ENCODE measurements around the gene BMP2.

Gene BMP2

DNA sequence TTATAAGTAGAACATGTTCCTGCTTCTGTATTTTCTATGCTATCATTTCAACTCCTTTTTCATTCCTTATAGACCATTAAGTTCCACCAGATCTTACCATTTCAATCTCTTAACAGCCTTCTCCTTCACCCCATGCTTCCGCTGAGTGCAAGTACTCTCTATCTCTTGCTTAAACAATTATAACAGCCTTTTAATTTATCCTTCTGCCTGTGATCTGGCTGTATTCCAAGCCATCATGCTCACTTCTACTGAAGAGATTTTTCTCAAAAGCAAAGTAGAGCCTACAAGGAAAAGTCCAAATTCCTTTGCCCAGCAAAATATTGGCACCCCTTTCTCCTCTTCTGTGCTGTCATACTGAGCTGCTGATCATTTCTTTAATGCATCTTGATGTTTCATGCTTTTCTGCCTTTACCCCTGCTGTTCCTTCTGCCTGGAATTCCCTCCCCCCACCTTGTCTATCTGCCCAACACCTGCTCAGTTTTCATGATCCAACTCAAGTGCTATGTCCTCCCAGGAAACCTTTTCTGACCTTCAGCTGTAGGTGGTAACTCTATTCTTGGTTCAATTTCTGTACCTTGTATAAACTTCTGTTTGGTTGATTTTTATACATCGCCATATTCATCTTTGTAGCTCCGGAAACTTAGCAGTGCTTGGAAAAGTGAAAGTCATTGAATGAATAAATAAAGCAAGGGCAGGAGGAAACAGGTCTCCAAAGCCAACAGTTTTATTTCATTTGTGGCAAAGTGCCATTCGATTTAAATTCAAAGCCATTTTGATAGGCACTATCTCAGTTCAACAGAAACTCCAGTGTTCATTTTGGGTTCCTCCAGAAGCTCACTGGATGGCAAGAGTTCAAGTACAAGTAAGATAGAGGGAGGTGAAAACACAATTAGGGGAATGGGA is 10.5 kb upstream of the BMP2 start:
- DNase-seq = no peak
- Histone ChIP-seq H3K4me3 (ENCODE audit: low read depth, low read length) (no peak overlapping the region), H3K27ac (no peak overlapping the region)

GRCh38 chr20:6764619-6765018 is 2.9 kb upstream of the BMP2 start:
- H3K36me3 ChIP-seq = no peaks in the 10 kb centered on the region
- H3K27ac ChIP-seq = no peak overlapping the region
- no peaks in the 10 kb centered on the region for H3K9me3 ChIP-seq (ENCODE audit: severe bottlenecking)
- peaks cover 57% of the 10 kb centered on the region for H3K27me3 ChIP-seq (ENCODE audit: insufficient read depth, low read depth, severe bottlenecking)
- H3K4me3 ChIP-seq (ENCODE audit: low read depth, low read length) = no peak overlapping the region
- no peak for TF ChIP-seq CTCF (IDR thresholded peaks at IDR 0.05; ENCODE audit: low read depth, low read length)
- DNase-seq = no peak

More for the DNA sequence above, 10.5 kb upstream of the BMP2 start:
- Histone ChIP-seq H3K36me3 (no peaks in the 10 kb centered on the region), H3K27me3 (ENCODE audit: insufficient read depth, low read depth, severe bottlenecking) (peaks cover 22% of the 10 kb centered on the region), H3K9me3 (ENCODE audit: severe bottlenecking) (no peaks in the 10 kb centered on the region)
- TF ChIP-seq CTCF (IDR thresholded peaks at IDR 0.05; ENCODE audit: low read depth, low read length) = no peak

DNA sequence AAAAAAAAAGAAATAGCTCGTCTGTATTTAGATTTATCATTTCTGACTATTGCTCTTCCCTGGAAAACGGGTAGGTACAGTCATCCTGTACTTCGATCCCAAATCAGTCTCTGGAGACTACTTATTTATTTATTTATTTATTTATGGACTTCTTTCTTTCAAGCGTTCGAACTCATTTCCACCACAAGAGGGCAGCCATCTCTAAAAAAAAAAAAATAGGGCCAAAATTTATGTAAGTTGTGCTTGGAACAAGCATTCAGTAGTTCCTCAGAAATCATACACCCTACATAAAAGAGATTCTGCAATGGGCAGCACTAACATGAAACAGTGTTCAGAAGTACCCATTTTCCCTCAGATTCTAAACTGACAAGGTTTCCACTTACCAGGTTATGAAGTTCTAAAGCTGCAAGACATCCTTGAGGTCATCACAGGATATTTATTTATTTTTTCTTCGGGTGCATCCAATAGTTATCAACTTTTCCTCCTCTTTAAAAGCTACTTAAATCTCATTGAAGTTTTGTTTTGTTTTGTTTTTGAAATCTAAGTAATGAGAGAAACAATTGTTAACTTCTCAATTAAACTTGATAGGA is 1.9 kb upstream of the BMP2 start:
- no peak for TF ChIP-seq CTCF (IDR thresholded peaks at IDR 0.05; ENCODE audit: low read depth, low read length)
- Histone ChIP-seq H3K9me3 (ENCODE audit: severe bottlenecking) (no peaks in the 10 kb centered on the region), H3K27me3 (ENCODE audit: insufficient read depth, low read depth, severe bottlenecking) (peaks cover 59% of the 10 kb centered on the region), H3K36me3 (no peaks in the 10 kb centered on the region), H3K4me3 (ENCODE audit: low read depth, low read length) (no peak overlapping the region), H3K27ac (no peak overlapping the region)
- no peak for DNase-seq

DNA sequence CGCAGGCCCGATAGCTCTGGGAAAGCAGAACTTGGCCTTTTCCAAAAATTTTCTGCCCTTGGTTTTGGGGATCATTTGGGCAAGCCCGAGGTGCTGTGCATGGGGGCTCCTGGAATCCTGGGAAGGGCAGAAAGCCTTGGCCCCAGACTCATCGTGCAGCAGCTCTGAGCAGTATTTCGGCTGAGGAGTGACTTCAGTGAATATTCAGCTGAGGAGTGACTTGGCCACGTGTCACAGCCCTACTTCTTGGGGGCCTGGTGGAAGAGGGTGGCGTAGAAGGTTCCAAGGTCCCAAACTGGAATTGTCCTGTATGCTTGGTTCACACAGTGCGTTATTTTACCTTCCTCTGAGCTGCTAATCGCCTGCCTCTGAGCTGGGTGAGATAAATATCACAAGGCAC is 1.1 kb upstream of the BMP2 start:
- H3K27ac ChIP-seq = no peak overlapping the region
- peaks cover 62% of the 10 kb centered on the region for H3K27me3 ChIP-seq (ENCODE audit: insufficient read depth, low read depth, severe bottlenecking)
- no peaks in the 10 kb centered on the region for H3K36me3 ChIP-seq
- H3K4me3 ChIP-seq (ENCODE audit: low read depth, low read length) = no peak overlapping the region
- no peaks in the 10 kb centered on the region for H3K9me3 ChIP-seq (ENCODE audit: severe bottlenecking)
- no peak for TF ChIP-seq CTCF (IDR thresholded peaks at IDR 0.05; ENCODE audit: low read depth, low read length)
- no peak for DNase-seq

DNA sequence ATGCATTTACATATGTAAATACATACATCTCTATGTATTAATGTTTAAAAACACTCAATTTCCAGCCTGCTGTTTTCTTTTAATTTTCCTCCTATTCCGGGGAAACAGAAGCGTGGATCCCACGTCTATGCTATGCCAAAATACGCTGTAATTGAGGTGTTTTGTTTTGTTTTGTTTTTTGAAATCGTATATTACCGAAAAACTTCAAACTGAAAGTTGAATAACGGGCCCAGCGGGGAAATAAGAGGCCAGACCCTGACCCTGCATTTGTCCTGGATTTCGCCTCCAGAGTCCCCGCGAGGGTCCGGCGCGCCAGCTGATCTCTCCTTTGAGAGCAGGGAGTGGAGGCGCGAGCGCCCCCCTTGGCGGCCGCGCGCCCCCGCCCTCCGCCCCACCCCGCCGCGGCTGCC is 355 bp upstream of the BMP2 start:
- TF ChIP-seq CTCF (IDR thresholded peaks at IDR 0.05; ENCODE audit: low read depth, low read length) = no peak
- Histone ChIP-seq H3K27ac (no peak overlapping the region), H3K4me3 (ENCODE audit: low read depth, low read length) (peak overlapping the region; percentile 34), H3K36me3 (no peaks in the 10 kb centered on the region), H3K27me3 (ENCODE audit: insufficient read depth, low read depth, severe bottlenecking) (peaks cover 61% of the 10 kb centered on the region), H3K9me3 (ENCODE audit: severe bottlenecking) (no peaks in the 10 kb centered on the region)
- no peak for DNase-seq
